HuH-7 (cell line): ENCODE results near the gene TEX54.
"Not testable (repeated sequence)": the region's sequence is repeated elsewhere in the genome, so short reads cannot be mapped to it uniquely, and the experiment has no call there.

ENCODE experiments used
- DNase-seq: peaks from one replicate; pipeline ENCODE4 v3.0.0; 2011; ENCODE audit warnings: low spot score

Gene TEX54

GRCh38 chr11:62832336-62833234, at the start of gene TEX54:
Gene TEX54, minus strand, starts transcription at chr11:62832841.
- DNase-seq, result no peak

- no peak for DNase-seq
Observed at GRCh38 chr11:62882431-62882749, 49.7 kb upstream of the TEX54 start.

- DNase-seq, result no peak
Observed at GRCh38 chr11:62881579-62882430, 49.2 kb upstream of the TEX54 start.

- DNase-seq, result peak; percentile 75
Observed at GRCh38 chr11:62880803-62881578, 48.4 kb upstream of the TEX54 start, which contains the start of gene SLC3A2. Gene SLC3A2, plus strand, starts transcription at chr11:62880896. Its CDS starts 128 bp downstream, at chr11:62881024.

- no peak for DNase-seq
Observed at GRCh38 chr11:62880231-62880802, 47.7 kb upstream of the TEX54 start.

DNA sequence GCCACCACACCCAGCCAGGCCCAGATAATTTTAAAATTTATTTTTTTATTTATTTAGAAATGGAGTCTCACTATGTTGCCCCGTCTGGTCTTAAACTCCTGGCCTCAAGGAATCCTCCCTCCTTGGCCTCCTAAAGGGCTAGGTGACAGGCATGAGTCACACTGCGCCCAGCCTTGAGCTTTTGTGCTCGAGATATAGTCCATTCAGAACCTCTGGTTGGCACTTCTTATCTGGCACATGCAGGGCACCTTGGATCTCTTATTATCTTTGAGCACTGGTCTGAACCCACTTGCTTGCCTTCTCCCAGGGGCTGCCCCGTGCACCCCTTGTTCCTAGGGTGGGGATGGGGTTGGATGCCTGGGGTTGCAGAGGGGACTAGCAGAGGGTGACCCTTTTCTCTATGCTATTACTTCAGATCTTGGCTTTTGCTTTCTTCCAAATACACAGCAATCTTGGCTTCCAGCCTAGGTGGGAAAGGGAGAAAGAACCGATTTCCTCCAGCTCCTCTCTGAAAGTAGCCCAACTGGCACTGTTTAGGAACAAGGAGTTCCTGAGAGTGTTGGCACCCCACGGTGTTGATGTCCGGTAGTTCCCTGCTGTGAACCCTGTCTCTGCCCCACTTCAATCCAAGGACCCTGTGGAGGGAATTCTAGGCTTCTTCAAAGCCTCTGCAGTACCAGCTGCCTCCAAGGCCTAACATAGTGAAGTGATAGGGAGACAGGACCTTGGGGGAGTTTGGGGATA, 46.8 kb upstream of the TEX54 start:
- DNase-seq, result no peak

DNA sequence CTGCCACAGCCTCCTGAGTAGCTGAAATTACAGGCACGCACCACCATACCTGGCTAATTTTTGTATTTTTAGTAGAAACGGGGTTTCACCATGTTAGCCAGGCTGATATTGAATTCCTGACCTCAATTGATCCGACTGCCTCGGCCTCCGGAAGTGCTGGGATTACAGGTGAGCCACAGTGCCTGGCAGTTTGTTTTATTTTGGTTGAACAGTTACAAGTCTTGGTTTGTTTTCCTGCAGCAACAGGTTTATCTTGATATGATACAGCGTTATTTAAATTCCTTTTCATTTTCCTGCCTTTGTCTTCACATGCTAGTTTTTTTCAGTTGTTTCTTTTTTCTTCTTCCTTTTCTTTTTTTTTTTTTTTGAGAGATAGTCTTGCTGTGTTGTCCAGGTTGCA, 44.1 kb upstream of the TEX54 start:
- DNase-seq, result no peak

GRCh38 chr11:62875698-62876478, 43.2 kb upstream of the TEX54 start:
- no peak for DNase-seq

- no peak for DNase-seq
Observed at GRCh38 chr11:62874851-62875250, 42.2 kb upstream of the TEX54 start.

DNA sequence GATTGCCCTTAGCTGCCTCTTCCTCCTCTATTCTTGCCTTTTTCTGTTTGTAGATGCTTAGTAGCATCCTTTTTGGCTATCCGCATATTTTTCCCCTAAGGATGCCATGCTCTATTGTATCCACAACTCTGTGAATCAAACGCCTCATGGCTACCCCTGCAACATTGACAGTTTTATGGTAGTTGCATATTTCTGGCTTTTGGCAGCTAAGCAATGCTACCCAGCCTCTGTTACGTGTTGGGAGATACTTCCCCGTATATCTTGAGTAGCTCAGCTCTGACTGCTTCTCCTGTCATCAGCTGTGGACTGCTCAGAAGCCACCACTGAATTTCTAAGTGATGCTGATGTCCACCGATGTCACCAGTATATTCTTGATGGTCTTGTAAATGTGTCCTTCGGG, 33.0 kb upstream of the TEX54 start:
- DNase-seq, result no peak

- DNase-seq, result no peak
Observed at GRCh38 chr11:62863687-62864335, 31.2 kb upstream of the TEX54 start.

DNA sequence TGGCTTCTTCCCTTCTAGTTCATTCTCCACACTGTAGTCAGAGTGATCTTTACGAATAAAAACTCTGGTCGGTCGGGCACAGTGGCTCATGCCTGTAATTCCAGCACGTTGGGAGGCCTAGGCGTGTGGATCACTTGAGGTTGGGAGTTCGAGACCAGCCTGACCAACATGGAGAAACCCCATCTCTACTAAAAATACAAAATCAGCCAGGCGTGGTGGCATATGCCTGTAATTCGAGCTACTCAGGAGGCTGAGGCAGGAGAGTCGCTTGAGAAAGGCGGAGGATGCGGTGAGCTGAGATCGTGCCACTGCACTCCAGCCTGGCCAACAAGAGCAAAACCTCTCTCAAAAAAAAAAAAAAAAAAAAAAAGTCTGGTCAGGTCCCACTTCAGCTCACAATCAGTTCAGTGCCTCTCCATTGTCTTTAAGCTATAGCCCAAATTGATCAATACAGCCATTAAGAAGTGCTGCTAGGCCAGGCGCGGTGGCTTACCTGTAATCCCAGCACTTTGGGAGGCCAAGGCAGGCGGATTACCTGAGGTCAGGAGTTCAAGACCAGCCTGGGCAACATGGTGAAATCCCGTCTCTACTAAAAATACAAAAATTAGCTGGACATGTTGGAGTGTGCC, 29.0 kb upstream of the TEX54 start:
- not testable (repeated sequence) for DNase-seq

- no peak for DNase-seq
Observed at GRCh38 chr11:62860835-62861563, 28.4 kb upstream of the TEX54 start.

DNA sequence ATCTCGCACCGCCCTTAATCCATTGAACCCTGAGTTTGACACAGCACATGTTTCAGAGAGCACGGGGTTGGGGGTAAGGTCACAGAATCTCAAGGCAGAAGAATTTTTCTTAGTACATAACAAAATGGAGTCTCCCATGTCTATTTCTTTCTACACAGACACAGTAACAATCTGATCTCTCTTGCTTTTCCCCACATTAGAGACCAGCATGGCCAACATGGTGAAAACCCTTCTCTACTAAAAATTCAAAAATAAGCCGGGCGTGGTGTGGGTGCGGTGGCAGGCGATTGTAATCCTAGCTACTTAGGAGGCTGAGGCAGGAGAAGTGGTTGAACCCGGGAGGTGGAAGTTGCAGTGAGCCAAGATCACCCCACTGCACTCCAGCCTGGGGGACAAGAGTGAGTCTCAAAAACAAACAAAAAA, 26.7 kb upstream of the TEX54 start:
- DNase-seq, result not testable (repeated sequence)

- no peak for DNase-seq
Observed at GRCh38 chr11:62858201-62858600, 25.6 kb upstream of the TEX54 start.

DNA sequence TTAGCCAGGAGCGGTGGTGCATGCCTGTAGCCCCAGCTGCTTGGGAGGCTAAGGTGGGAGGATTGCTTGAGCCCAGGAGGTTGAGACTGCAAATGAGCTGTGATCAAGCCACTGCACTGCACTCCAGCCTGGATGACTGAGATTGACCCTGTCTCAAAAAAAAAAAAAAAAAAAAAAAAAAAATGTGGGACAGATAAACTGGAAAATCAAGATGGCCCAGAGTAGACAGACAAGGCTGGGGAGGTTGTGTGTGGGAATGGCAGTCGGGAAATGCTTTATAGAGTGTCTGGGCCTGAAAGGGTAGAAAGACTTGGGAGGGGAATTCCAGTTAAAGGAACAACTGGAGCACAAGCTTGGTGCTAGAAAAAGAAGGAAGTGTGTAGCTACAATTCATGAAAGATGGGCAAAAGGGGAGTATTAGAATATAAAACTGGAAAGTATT, 24.9 kb upstream of the TEX54 start:
- no peak for DNase-seq

DNA sequence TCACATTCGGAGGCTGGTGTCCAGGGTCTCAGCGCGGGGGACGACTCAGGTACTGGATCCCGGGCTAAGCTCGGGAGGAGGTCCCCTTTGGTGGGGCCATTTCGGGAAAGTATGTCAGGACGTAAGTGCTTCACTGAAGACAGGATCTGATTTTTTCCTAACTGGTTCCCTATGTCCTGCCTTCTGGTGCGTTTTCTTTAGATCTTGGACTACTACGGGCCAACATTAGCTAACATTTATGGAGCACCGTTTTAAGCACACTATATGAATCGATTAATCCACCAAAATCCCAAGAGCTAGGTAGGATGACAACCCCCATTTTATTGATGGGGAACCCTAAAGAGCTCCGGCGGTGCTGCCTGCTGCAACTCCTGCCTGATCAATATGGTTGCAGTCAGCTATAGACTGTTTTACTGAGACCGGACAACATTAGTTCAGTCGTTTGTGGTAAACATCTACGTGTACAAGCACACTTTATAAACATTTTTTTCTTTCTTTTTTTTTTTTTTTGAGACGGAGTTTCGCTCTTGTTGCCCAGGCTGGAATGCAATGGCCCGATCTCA, 23.8 kb upstream of the TEX54 start:
- DNase-seq, result no peak
